Testis (tissue), 2 donors: ENCODE measurements around the gene THSD7A.

Source experiments
- POLR2A ChIP-seq: fragments of 450-650 bp; IDR thresholded peaks from one replicate; pipeline ENCODE4 v1.6.1; 2017; ENCODE audit warnings: antibody characterized with exemption, mild to moderate bottlenecking, moderate library complexity
- TF ChIP-seq, protein P1 (sequence below), 3 experiments: fragments of 450-650 bp in 2 of 3; fragments of 200-600 bp in 1 of 3; sonication (generic) in 1 of 3; IDR thresholded peaks; one replicate each; pipeline ENCODE4 v1.5.1; 2016 to 2019; ENCODE audit warnings: antibody characterized with exemption in 3 of 3, mild to moderate bottlenecking in 2 of 3, moderate library complexity in 1 of 3

DNA sequence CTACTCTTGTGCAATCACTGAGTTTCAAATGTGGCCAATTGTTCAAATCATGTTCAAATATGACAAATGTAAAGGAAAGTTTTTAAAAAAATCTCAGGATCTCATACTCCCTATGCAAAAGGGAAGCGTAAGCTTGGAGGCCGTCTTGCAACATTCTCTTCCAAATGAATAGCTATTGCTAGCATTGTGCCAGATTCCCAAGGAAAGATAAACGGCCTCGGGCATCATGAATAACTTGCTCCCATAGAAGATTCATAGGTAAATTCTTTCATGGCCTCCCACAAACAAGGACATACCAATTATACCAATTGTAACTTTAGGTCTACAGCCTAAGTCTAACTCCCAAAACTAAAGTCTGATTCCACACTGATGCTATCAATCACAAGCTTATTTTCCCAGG is 416.9 kb downstream of the THSD7A start:
- no peak for TF ChIP-seq POLR2A
- TF ChIP-seq, protein P1, sequence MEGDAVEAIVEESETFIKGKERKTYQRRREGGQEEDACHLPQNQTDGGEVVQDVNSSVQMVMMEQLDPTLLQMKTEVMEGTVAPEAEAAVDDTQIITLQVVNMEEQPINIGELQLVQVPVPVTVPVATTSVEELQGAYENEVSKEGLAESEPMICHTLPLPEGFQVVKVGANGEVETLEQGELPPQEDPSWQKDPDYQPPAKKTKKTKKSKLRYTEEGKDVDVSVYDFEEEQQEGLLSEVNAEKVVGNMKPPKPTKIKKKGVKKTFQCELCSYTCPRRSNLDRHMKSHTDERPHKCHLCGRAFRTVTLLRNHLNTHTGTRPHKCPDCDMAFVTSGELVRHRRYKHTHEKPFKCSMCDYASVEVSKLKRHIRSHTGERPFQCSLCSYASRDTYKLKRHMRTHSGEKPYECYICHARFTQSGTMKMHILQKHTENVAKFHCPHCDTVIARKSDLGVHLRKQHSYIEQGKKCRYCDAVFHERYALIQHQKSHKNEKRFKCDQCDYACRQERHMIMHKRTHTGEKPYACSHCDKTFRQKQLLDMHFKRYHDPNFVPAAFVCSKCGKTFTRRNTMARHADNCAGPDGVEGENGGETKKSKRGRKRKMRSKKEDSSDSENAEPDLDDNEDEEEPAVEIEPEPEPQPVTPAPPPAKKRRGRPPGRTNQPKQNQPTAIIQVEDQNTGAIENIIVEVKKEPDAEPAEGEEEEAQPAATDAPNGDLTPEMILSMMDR (IDR thresholded peaks at IDR 0.05): no peak
